Fibroblast of lung (primary cell): ENCODE data around the gene DHX57. TPM values are rescaled to one million over a fixed set of nuclear protein-coding genes. Genes with fewer than 3 reads are reported as not detected.

Source experiments
- DNase-seq, 2 donors: peaks; one replicate each; pipeline versions ENCODE4 v3.0.0 to v3.0.0-alpha.2; 2010; ENCODE audit warnings: low read depth in 2 of 2
- H2AFZ ChIP-seq: 2 replicates; pipeline ENCODE4 v1.5.1; 2012; ENCODE audit warnings: low read length, control low read depth, inconsistent platforms
- H3K27ac ChIP-seq: 2 replicates; pipeline ENCODE4 v1.5.1; 2011; ENCODE audit warnings: low read length, control low read depth; ENCODE audit not compliant: insufficient read depth
- H3K27me3 ChIP-seq: 2 replicates; pipeline ENCODE4 v1.5.1; 2011; ENCODE audit warnings: mild to moderate bottlenecking, low read length; ENCODE audit not compliant: control insufficient read depth, insufficient read depth
- H3K36me3 ChIP-seq: 2 replicates; pipeline ENCODE4 v1.5.1; 2011; ENCODE audit warnings: low read length; ENCODE audit not compliant: control insufficient read depth, insufficient read depth
- H3K4me1 ChIP-seq: 2 replicates; pipeline ENCODE4 v1.5.1; 2011; ENCODE audit warnings: low read length; ENCODE audit not compliant: control insufficient read depth, insufficient read depth; ENCODE audit errors: extremely low read depth
- H3K4me2 ChIP-seq: 2 replicates; pipeline ENCODE4 v1.5.1; 2011; ENCODE audit warnings: low read length, control low read depth; ENCODE audit not compliant: insufficient read depth; ENCODE audit errors: extremely low read depth
- H3K4me3 ChIP-seq, 4 experiments: fragments of 200-600 bp in 1 of 4; sonication (generic) in 1 of 4; replicated peaks in 1 of 4; 2 replicates each; pipeline ENCODE4 v1.5.1; 2011 to 2016; ENCODE audit warnings: low read length in 4 of 4, low read depth in 3 of 4, mild to moderate bottlenecking in 3 of 4, control low read depth in 2 of 4, inconsistent platforms in 1 of 4, mixed read lengths in 1 of 4; ENCODE audit not compliant: insufficient read depth in 1 of 4; ENCODE audit errors: control extremely low read depth in 1 of 4
- H3K79me2 ChIP-seq: 2 replicates; pipeline ENCODE4 v1.5.1; 2012; ENCODE audit warnings: mild to moderate bottlenecking, low read length, inconsistent platforms; ENCODE audit not compliant: control insufficient read depth, insufficient read depth
- H3K9ac ChIP-seq: 2 replicates; pipeline ENCODE4 v1.5.1; 2011; ENCODE audit warnings: mild to moderate bottlenecking, low read length, control low read depth; ENCODE audit not compliant: insufficient read depth
- H3K9me3 ChIP-seq: 2 replicates; pipeline ENCODE4 v1.5.1; 2012; ENCODE audit warnings: low read depth, low read length; ENCODE audit not compliant: control insufficient read depth, insufficient read depth
- H4K20me1 ChIP-seq: 2 replicates; pipeline ENCODE4 v1.5.1; 2011; ENCODE audit warnings: low read length; ENCODE audit not compliant: control insufficient read depth, insufficient read depth; ENCODE audit errors: extremely low read depth
- EZH2 ChIP-seq: IDR thresholded peaks from 2 replicates; pipeline ENCODE4 v1.5.1; 2012; ENCODE audit warnings: low read length, control low read depth, mild to moderate bottlenecking; ENCODE audit errors: missing control alignments
- polyA plus RNA-seq, 2 donors: library from polyadenylated mRNA; depleted of rRNA in 1 of 2; stranded (reverse) in 1 of 2; unstranded in 1 of 2; fragments of >200 nt; gene quantifications; 2 replicates each; pipeline ENCODE4 v1.2.1, GENCODE V29; 2011 to 2012; ENCODE audit warnings: missing spikeins in 1 of 2
- total RNA-seq: library from RNA; depleted of rRNA; stranded (reverse); fragments of >200 nt; gene quantifications from 2 replicates; pipeline ENCODE4 v1.2.1, GENCODE V29; 2014
- TF ChIP-seq, protein P1 (sequence below), 2 donors: IDR thresholded peaks in 1 of 2; conservative IDR thresholded peaks in 1 of 2; 1 replicate in 1 of 2; 2 replicates in 1 of 2; pipeline ENCODE4 v1.5.1; 2011 to 2012; ENCODE audit warnings: low read length in 2 of 2, control low read depth in 1 of 2, inconsistent platforms in 1 of 2, low read depth in 1 of 2, mild to moderate bottlenecking in 1 of 2

Gene DHX57
- total and polyA plus RNA-seq, 2 donors (not counting 1 experiment from before 2014, with no cell fraction given): 18.5 to 23.5 TPM

DNA sequence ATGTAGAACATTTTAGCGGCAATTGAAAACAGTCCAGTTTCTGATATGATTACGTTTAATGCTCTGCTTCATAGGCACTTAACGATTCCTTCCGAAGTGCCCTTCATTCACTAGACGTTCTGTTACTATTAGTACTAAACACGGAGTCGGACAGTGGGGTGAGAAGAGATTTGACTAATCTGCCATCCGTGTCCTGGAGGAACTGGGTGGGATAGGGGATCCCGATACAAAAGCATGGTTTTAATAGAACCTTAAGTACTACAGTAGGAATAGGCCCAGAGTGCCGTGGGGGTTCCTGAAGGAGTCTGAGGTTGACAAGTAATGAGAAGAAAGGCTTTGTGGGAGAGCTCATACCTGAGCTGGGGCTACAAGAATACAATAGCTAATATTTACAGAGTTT lies 673 bp upstream of the DHX57 start:
- DNase-seq: no peak
- H2AFZ ChIP-seq: peak overlapping the region; percentile 96
- peak overlapping the region; percentile 84 for H3K27ac ChIP-seq
- H3K4me2 ChIP-seq: peak overlapping the region; percentile 92
- no peak for TF ChIP-seq EZH2
- TF ChIP-seq, protein P1, sequence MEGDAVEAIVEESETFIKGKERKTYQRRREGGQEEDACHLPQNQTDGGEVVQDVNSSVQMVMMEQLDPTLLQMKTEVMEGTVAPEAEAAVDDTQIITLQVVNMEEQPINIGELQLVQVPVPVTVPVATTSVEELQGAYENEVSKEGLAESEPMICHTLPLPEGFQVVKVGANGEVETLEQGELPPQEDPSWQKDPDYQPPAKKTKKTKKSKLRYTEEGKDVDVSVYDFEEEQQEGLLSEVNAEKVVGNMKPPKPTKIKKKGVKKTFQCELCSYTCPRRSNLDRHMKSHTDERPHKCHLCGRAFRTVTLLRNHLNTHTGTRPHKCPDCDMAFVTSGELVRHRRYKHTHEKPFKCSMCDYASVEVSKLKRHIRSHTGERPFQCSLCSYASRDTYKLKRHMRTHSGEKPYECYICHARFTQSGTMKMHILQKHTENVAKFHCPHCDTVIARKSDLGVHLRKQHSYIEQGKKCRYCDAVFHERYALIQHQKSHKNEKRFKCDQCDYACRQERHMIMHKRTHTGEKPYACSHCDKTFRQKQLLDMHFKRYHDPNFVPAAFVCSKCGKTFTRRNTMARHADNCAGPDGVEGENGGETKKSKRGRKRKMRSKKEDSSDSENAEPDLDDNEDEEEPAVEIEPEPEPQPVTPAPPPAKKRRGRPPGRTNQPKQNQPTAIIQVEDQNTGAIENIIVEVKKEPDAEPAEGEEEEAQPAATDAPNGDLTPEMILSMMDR (conservative IDR thresholded peaks at IDR 0.05 in 1 of 2, IDR thresholded peaks at IDR 0.05 in 1 of 2; ENCODE audit: low read depth in 1 of 2, low read length in 2 of 2): no peak
- H3K4me1 ChIP-seq: peaks cover 3% of the 10 kb centered on the region
- peaks cover 15% of the 10 kb centered on the region for H3K79me2 ChIP-seq
- no peaks in the 10 kb centered on the region for H3K36me3 ChIP-seq
- H4K20me1 ChIP-seq: no peaks in the 10 kb centered on the region
- no peaks in the 10 kb centered on the region for H3K9me3 ChIP-seq
- peak overlapping the region; percentile 63 for H3K9ac ChIP-seq
- peak overlapping the region; percentile 67 to 97 (median 94) for H3K4me3 ChIP-seq
- H3K27me3 ChIP-seq: no peaks in the 10 kb centered on the region

DNA sequence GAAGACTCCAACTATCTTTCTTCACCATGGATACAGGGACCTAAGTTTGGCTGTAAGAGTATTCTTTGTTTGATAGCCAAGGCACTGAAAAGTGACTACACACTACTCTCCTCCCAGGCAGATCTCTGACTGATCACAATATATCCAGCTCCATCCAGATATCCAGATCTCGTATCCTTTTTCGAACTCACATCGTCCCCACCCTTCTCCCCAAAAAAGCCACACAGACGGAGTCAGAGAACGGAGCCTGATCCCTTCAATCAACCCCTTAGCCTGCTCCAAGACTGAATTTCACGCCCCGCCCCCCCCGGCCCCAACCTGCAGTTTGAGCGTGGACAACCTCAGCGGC lies 533 bp downstream of the DHX57 start:
- H3K9ac ChIP-seq: peak overlapping the region; percentile 63
- peak in 1 of 2 donors; percentile 2 for DNase-seq
- H2AFZ ChIP-seq: peak overlapping the region; percentile 96
- peaks cover 15% of the 10 kb centered on the region for H3K79me2 ChIP-seq
- no peaks in the 10 kb centered on the region for H3K27me3 ChIP-seq
- peak overlapping the region; percentile 84 for H3K27ac ChIP-seq
- H3K4me3 ChIP-seq: peak overlapping the region; percentile 67 to 97 (median 94)
- no peaks in the 10 kb centered on the region for H4K20me1 ChIP-seq
- peak overlapping the region; percentile 67 for H3K4me2 ChIP-seq
- TF ChIP-seq EZH2: no peak
- TF ChIP-seq, protein P1 (conservative IDR thresholded peaks at IDR 0.05 in 1 of 2, IDR thresholded peaks at IDR 0.05 in 1 of 2; ENCODE audit: low read depth in 1 of 2, low read length in 2 of 2): no peak
- no peaks in the 10 kb centered on the region for H3K9me3 ChIP-seq
- H3K4me1 ChIP-seq: peaks cover 3% of the 10 kb centered on the region
- H3K36me3 ChIP-seq: no peaks in the 10 kb centered on the region

DNA sequence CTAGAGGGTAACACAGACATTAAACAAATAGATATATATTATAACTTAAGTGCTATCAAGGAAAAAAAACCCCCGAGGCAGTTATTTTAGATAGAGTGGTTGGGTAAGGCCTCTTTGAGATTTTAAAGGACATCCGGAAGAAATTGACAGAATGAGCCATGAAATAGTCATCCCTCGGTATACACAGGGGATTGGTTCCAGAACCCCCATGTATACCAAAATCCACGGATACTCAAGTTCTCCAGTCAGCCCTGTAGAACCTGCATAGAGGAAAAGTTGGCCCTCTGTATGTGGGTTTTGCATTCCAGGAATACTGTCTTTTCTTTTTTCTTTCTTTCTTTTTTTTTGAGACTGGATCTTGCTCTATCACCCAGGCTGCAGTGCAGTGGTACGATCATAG lies 2.0 kb downstream of the DHX57 start:
- Histone ChIP-seq H3K79me2 (peaks cover 15% of the 10 kb centered on the region), H4K20me1 (no peaks in the 10 kb centered on the region), H3K9ac (no peak overlapping the region), H3K9me3 (no peaks in the 10 kb centered on the region), H3K4me2 (no peak overlapping the region), H3K4me3 (no peak overlapping the region), H3K36me3 (no peaks in the 10 kb centered on the region), H3K4me1 (peaks cover 3% of the 10 kb centered on the region), H3K27me3 (no peaks in the 10 kb centered on the region), H2AFZ (no peak overlapping the region), H3K27ac (no peak overlapping the region)
- TF ChIP-seq, protein P1 (conservative IDR thresholded peaks at IDR 0.05 in 1 of 2, IDR thresholded peaks at IDR 0.05 in 1 of 2; ENCODE audit: low read depth in 1 of 2, low read length in 2 of 2): no peak
- no peak for TF ChIP-seq EZH2
- DNase-seq: no peak
